OCI-LY3 (cell line): ENCODE data around the gene COMMD4.

ENCODE experiments used
- EZH2phosphoT487 ChIP-seq: fragments of 200-600 bp; shearing (Covaris generic); IDR thresholded peaks from 2 replicates; pipeline ENCODE4 v1.6.1; 2018; ENCODE audit warnings: antibody characterized with exemption, mixed run types, low read depth
- TF ChIP-seq, protein P1 (sequence below): fragments of 200-600, 300-600 bp; sonication (generic); IDR thresholded peaks from 2 replicates; pipeline ENCODE4 v1.5.1; 2014; ENCODE audit warnings: antibody characterized with exemption, low read length, low read depth

DNA sequence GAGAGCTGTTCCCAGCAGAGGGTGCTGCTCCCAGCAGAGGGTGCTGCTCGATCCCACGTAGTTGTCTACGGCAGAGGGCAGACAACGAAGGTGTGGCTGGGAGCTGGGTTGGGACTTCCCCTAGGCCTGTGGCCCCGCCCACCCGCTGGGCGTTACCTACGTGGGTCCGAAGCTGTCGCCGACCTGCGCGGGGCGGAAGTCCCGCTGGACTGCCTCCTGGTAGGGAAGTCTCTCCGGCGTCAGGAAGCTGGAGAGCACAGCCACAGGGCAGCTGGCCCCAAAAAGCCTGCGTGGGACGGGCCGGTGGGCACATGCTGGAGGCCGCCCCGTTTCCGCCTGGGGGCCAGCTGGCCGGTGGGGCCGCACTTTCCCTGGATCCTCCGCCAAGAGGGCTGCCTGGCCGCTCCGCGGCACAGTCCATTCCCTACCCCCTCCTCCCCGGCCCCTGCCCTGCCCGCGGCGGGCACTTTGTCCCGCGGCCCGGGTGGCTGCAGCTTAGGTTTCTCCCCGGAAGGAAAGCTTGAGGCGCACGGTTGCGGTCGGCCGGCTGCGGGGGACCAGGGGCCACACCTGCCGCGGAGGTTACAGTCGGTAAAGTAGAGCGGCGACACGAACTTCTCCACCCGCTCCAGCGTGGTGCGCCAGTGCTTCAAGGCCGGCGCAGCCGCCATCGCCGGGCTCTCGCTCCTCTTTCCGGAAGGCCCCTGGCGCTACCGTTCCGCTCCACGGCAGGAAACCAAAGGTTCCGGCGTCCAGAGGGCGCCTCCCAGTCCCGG is 32.2 kb downstream of the COMMD4 start, which contains the start of gene MAN2C1:
- TF ChIP-seq, protein P1, sequence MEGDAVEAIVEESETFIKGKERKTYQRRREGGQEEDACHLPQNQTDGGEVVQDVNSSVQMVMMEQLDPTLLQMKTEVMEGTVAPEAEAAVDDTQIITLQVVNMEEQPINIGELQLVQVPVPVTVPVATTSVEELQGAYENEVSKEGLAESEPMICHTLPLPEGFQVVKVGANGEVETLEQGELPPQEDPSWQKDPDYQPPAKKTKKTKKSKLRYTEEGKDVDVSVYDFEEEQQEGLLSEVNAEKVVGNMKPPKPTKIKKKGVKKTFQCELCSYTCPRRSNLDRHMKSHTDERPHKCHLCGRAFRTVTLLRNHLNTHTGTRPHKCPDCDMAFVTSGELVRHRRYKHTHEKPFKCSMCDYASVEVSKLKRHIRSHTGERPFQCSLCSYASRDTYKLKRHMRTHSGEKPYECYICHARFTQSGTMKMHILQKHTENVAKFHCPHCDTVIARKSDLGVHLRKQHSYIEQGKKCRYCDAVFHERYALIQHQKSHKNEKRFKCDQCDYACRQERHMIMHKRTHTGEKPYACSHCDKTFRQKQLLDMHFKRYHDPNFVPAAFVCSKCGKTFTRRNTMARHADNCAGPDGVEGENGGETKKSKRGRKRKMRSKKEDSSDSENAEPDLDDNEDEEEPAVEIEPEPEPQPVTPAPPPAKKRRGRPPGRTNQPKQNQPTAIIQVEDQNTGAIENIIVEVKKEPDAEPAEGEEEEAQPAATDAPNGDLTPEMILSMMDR, result peak; percentile 88
- no peak for TF ChIP-seq EZH2phosphoT487
